ENCODE results near the gene ZNF575.
"Not testable (repeated sequence)": the region's sequence is repeated elsewhere in the genome, so short reads cannot be mapped to it uniquely, and the experiment has no call there.

The ZNF575 gene

GRCh38 chr19:43544077-43544476 is 11.1 kb downstream of the ZNF575 start:
- DNase-seq (ENCODE audit: low read depth): no peak

DNA sequence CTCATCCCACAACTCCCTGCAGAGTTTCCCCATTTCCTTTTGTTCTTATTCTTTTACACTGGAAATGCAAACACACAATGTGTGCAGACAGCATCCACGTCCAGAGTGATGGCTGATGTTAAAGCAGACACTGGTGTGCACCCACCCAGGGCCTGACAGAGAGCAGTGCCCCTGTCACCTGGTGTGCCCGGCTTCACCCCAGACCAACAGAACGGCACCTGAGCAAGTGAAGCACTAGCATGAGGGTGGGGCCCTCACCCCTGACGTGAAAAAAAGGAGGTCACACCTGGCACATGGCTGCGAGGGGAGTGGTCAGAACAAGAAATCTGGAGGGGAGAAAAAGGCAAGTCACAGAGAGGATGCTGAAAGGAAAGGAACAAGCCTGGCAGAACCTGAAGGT is 12.3 kb downstream of the ZNF575 start:
- no peak for DNase-seq (ENCODE audit: low read depth)

DNA sequence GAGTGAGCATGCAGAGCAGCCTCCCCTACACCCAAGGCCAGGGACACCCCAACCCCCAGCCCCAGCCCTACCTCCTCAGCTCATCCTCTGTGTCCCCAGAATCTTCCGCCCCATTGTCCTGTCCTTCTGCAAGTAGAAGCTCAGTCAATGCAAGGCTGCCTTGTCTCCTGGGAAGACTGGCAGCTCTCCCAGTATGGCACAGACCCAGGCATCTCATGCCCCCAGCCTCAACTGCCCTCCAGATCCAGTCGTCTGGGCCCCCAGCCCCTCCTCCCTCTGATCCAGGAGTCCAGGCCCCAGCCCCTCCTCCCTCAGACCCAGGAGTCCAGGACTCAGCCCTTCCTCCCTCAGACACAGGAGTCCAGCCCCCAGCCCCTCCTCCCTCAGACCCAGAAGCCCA is 13.0 kb downstream of the ZNF575 start:
- no peak for DNase-seq (ENCODE audit: low read depth)

- DNase-seq (ENCODE audit: low read depth): no peak
Observed at GRCh38 chr19:43546581-43546980, 13.6 kb downstream of the ZNF575 start.

GRCh38 chr19:43547926-43548325 is 14.9 kb downstream of the ZNF575 start:
- not testable (repeated sequence) for DNase-seq (ENCODE audit: low read depth)

GRCh38 chr19:43548706-43549105 is 15.7 kb downstream of the ZNF575 start:
- no peak for DNase-seq (ENCODE audit: low read depth)

DNA sequence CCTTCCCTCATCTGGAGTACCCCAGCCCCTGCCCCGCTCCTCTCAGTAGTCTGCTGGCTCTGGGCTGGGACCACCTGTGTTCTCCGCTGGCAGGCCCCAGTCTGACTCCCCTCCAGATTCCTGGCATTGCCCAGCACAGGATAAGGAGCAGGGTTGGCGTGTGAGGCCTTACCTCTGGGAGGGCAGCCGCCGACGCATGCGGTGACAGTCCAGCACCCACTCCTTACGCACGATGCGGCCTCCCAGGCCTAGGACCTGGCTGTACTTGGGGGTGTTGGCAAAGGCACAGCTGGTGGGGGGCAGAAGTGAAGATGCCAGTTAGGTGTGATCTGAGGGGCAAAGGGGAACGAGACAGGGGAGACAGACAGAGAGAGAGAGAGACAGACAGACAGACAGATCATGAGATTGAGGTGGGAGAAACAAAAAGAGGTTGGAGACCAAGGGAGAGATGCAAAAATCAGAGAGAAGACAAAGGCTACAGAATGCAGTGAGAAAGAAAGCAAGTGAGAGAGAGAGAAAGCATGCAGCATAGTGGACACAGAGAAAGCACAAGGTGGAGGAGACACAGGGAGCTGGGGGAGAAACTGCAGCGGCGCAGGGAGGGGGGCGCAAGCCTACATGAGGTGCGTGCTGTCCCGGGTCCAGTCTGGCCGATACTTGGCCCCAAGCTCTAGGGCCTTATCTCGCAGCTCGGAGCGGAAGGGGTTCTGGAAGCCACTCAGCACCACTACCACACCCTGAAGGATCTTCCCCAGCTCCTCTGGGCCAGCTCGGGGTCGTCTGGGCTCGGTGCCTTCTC is 18.6 kb downstream of the ZNF575 start:
- DNase-seq (ENCODE audit: low read depth): no peak

- DNase-seq (ENCODE audit: low read depth): no peak
Observed at GRCh38 chr19:43552198-43552450, 19.1 kb downstream of the ZNF575 start.

GRCh38 chr19:43552616-43553015 is 19.6 kb downstream of the ZNF575 start:
- no peak for DNase-seq (ENCODE audit: low read depth)

GRCh38 chr19:43553656-43554055 is 20.7 kb downstream of the ZNF575 start:
- no peak for DNase-seq (ENCODE audit: low read depth)

DNA sequence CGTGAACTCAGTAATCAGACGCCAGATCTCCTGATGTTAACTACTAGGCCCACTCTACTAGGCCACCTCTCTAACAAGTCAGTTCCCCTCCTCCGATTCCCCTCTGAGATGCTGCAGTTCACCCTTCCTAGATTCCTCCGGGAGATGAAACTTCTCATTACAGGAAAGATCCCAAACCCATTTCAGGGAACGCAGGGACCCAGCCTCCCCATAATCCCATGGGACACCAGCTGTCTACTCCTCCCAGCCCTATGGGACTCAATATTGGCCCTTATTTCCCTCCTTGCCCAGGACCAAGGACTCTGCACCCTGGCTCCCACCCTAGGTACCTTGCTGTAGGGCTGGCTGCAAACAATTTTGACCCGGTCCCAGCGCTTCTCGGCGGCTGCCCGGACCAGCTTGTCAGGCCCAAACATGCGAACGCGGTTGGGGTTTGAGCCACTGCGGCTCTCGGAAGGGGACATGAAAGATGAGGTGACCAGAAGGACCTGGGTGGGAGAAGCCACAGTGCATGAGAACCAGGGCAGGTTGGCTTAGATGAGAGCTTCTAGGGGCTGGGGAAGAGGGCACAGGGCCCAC is 21.4 kb downstream of the ZNF575 start:
- no peak for DNase-seq (ENCODE audit: low read depth)

DNA sequence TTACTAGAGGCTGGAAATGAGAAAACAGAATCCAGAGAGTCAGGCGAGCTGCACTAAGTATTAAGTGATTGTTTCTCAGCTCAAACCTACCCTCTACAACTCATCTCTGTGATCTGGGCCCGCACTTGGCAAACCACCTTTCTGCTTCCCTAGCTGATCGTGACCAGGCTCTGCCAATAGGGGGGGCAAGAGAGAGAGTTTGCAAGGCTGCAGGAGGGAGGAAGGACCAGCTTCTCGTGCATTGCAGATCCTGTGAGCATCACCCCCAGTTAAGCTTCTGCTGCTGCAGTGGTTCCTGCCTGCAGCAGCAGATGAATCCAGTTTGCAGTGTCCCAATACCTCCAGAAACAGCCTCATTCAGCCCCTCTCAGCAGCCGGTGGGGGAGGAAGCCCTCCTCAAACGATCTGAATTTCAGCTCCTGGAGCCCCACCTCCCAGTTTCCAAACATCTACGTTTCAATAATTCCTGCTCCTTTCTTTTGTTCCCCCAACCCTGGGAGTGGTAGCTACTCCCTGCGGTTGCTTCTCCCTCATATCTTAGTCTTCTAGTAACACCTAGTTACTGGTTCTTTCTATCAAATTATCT is 22.3 kb downstream of the ZNF575 start:
- DNase-seq (ENCODE audit: low read depth): peak; percentile 68

GRCh38 chr19:43560687-43561086 is 27.7 kb downstream of the ZNF575 start:
- no peak for DNase-seq (ENCODE audit: low read depth)

DNA sequence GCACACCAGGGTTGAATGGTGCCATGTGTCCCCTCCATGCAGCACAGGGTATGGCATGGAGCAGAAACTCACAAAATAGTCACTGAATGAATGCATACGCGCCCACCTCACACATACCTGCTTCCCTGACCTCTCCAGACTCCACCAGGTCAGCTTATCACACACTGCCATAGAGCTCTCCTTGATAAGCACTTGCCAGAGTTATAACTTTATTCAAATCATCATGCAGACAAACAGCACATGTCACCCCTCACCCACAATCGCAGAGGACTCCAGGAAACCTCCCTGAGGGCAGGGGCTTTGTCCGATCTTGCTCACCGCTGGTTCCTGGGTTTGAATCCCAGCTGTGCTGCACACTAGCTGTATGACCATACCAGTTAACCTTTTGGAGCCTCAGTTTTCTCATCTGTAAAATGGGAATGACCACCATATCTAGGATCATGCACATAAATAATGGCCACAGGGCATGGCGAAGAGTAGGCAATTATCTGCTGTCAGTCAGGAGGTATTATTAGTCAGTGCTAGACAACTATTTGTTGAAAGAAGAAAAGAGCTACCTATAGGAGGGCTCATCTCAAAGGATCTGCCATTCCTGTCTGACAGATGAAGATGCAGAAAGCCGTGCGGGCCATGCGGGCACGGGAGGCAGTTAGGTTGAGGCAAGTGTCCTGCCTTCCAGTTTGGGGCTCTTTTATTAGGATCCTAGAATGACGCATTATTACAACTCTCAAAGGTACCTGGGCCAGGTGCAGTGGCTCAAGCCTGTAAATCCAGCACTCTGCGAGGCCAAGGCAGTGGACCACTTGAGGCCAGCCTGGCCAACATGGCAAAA is 28.4 kb downstream of the ZNF575 start:
- no peak for DNase-seq (ENCODE audit: low read depth)

- no peak for DNase-seq (ENCODE audit: low read depth)
Observed at GRCh38 chr19:43562226-43562697, 29.3 kb downstream of the ZNF575 start.

GRCh38 chr19:43562698-43563241 is 29.8 kb downstream of the ZNF575 start:
- peak; percentile 58 for DNase-seq (ENCODE audit: low read depth)

GRCh38 chr19:43563816-43564457 is 30.9 kb downstream of the ZNF575 start:
- DNase-seq (ENCODE audit: low read depth): no peak

- DNase-seq (ENCODE audit: low read depth): no peak
Observed at GRCh38 chr19:43564800-43565199, 31.8 kb downstream of the ZNF575 start.

DNA sequence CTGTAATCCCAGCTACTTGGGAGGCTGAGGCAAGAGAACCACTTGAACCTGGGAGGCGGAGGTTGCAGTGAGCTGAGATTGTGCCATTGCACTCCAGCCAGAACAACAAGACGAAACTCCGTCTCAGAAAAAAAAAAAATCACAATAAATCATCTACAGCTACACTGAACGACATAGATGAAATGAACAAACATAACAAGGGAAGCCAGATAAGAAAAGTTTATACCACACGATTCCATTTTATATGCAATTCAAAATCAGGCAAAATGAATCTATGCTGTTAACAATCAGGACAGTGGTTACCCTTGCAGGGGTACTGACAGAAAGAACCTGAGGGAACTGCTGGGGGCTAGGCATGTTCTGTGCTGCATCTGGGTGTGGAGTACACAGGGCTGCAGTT is 36.7 kb downstream of the ZNF575 start:
- DNase-seq (ENCODE audit: low read depth): no peak

GRCh38 chr19:43570174-43570791 is 37.3 kb downstream of the ZNF575 start:
- no peak for DNase-seq (ENCODE audit: low read depth)

DNA sequence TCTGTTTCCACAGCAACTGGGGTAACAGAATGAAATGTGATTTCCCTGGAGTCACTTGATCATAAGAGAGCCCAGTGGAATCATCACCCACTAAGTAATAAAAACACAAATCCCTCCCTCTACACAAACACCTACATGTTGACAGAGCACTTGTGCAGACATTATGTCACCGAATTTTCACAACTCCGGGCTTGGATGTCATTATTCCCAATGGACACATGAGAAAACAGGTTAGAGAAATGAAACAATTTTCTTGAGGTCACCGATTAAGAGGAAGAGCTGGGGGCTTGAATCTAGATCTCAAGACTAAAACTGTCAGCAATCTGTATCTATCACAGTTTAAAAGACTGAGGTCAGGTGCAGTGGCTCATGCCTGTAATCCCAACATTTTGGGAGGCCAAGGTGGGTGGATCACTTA is 39.2 kb downstream of the ZNF575 start:
- DNase-seq (ENCODE audit: low read depth): no peak
